K562 (cell line): ENCODE results near the gene USP32. TPM values are rescaled to one million over a fixed set of nuclear protein-coding genes. Genes with fewer than 3 reads are reported as not detected.

ENCODE experiments used
- BDP1 ChIP-seq: IDR thresholded peaks from 3 replicates; pipeline ENCODE4 v1.6.1; 2011; ENCODE audit not compliant: insufficient read length, insufficient read depth
- BHLHE40 ChIP-seq: IDR thresholded peaks from 2 replicates; pipeline ENCODE4 v1.6.1; 2011; ENCODE audit warnings: low read length, improper control_type of control experiment
- CBFB ChIP-seq: sonication (generic); formaldehyde crosslinking; IDR thresholded peaks from 2 replicates; pipeline ENCODE4 v1.4.0; 2020; ENCODE audit warnings: mild to moderate bottlenecking, missing genetic modification reagents
- CCAR2 ChIP-seq: fragments of 200-400 bp; formaldehyde crosslinking; IDR thresholded peaks from 2 replicates; pipeline ENCODE4 v1.6.1; 2017; ENCODE audit warnings: mild to moderate bottlenecking, low read depth, low read length
- CHAMP1 ChIP-seq: fragments of 450-650 bp; IDR thresholded peaks from 2 replicates; pipeline ENCODE4 v1.6.1; 2016; ENCODE audit warnings: mild to moderate bottlenecking
- ETV5 ChIP-seq: sonication (generic); formaldehyde crosslinking; IDR thresholded peaks from 2 replicates; pipeline ENCODE4 v1.4.0; 2020; ENCODE audit warnings: low read depth, mild to moderate bottlenecking, missing genetic modification reagents
- FOXK2 ChIP-seq, 2 experiments: fragments of 450-650 bp; IDR thresholded peaks in 1 of 2; conservative IDR thresholded peaks in 1 of 2; 2 replicates each; pipeline ENCODE4 v1.6.1; 2016; ENCODE audit warnings: low read depth in 2 of 2, mild to moderate bottlenecking in 1 of 2
- GMEB1 ChIP-seq: fragments of 250-450 bp; sonication (Bioruptor Pico); IDR thresholded peaks from 2 replicates; pipeline ENCODE4 v1.4.0; 2020; ENCODE audit warnings: mild to moderate bottlenecking
- KLF1 ChIP-seq: fragments of 450-650 bp; IDR thresholded peaks from 2 replicates; pipeline ENCODE4 v1.6.1; 2016; ENCODE audit warnings: missing genetic modification characterization, missing compliant biosample characterization
- KLF16 ChIP-seq: IDR thresholded peaks from 2 replicates; pipeline ENCODE4 v1.6.1; 2016; ENCODE audit warnings: antibody characterized with exemption
- MIER1 ChIP-seq: fragments of 450-650 bp; IDR thresholded peaks from 2 replicates; pipeline ENCODE4 v1.6.1; 2016; ENCODE audit warnings: antibody characterized with exemption, mild to moderate bottlenecking, low read depth
- MYBL2 ChIP-seq, 2 experiments: fragments of 450-650 bp in 1 of 2; sonication (generic) in 1 of 2; formaldehyde crosslinking in 1 of 2; IDR thresholded peaks; 2 replicates each; pipeline versions ENCODE4 v1.6.1 to v1.8.1; 2017 to 2022; ENCODE audit warnings: borderline replicate concordance in 1 of 2, inconsistent platforms in 1 of 2, low read depth in 1 of 2, mild to moderate bottlenecking in 1 of 2, missing genetic modification reagents in 1 of 2, moderate library complexity in 1 of 2
- POLR2H ChIP-seq: IDR thresholded peaks from 2 replicates; pipeline ENCODE4 v1.6.1; 2016; ENCODE audit warnings: missing genetic modification characterization, low read depth, mild to moderate bottlenecking, control low read depth, missing compliant biosample characterization, moderate library complexity
- RBM22 ChIP-seq: fragments of 200-400 bp; formaldehyde crosslinking; IDR thresholded peaks from 2 replicates; pipeline ENCODE4 v1.6.1; 2018; ENCODE audit warnings: low read length, low read depth; ENCODE audit not compliant: poor library complexity, severe bottlenecking
- SAFB2 ChIP-seq: fragments of 200-400 bp; formaldehyde crosslinking; IDR thresholded peaks from 2 replicates; pipeline ENCODE4 v1.6.1; 2018; ENCODE audit warnings: borderline replicate concordance, low read length, low read depth, moderate library complexity; ENCODE audit not compliant: severe bottlenecking
- SETDB1 ChIP-seq: IDR thresholded peaks from one replicate; pipeline ENCODE4 v1.6.1; 2012; ENCODE audit warnings: low read length, control low read depth, inconsistent platforms
- SMARCA4 ChIP-seq: fragments of 450-650 bp; IDR thresholded peaks from 2 replicates; pipeline ENCODE4 v1.6.1; 2016
- SRF ChIP-seq, 2 experiments: fragments of 250-450, 450-650 bp in 1 of 2; sonication (Bioruptor Pico) in 1 of 2; sonication (generic) in 1 of 2; formaldehyde crosslinking; IDR thresholded peaks; 2 replicates each; pipeline versions ENCODE4 v1.5.0 to v1.5.1; 2020 to 2022; ENCODE audit warnings: mild to moderate bottlenecking in 1 of 2, missing genetic modification reagents in 1 of 2
- TAF7 ChIP-seq: fragments of 450-650 bp; IDR thresholded peaks from 2 replicates; pipeline ENCODE4 v1.6.1; 2016; ENCODE audit warnings: missing genetic modification characterization, missing compliant biosample characterization
- TBL1XR1 ChIP-seq, 2 experiments: IDR thresholded peaks; 2 replicates each; pipeline ENCODE4 v1.6.1; 2012; ENCODE audit warnings: improper control_type of control experiment in 2 of 2, low read length in 2 of 2, mild to moderate bottlenecking in 1 of 2
- TGIF2 ChIP-seq: sonication (generic); formaldehyde crosslinking; IDR thresholded peaks from 2 replicates; pipeline ENCODE4 v1.8.1; 2022; ENCODE audit warnings: mild to moderate bottlenecking, missing genetic modification reagents, moderate library complexity
- polyA plus RNA-seq, 8 experiments: library from polyadenylated mRNA; depleted of rRNA in 4 of 8; stranded (reverse) in 5 of 8; unstranded in 3 of 8; fragments of >200 nt; fragmentation: Nextera tagmentation in 2 of 8; fragmentation: Illumina TruSeq in 1 of 8; extraction: Ambion mirVana in 2 of 8; extraction: Trizol in 1 of 8; gene quantifications; 2 replicates each; pipeline versions ENCODE4 v1.2.1 to v1.2.3, GENCODE V29; 2011 to 2014; ENCODE audit warnings: inconsistent platforms in 1 of 8, missing spikeins in 1 of 8
- total RNA-seq, 7 experiments: library from RNA; depleted of rRNA in 6 of 7; stranded (reverse); fragments of >200 nt in 6 of 7; fragmentation: Illumina TruSeq in 2 of 7; extraction: Trizol in 2 of 7; gene quantifications; 2 replicates each; pipeline versions ENCODE4 v1.2.1 to v1.2.3, GENCODE V29; 2011 to 2021; ENCODE audit warnings: low replicate concordance in 1 of 7
- TF ChIP-seq, protein P1 (sequence below): IDR thresholded peaks from 2 replicates; pipeline ENCODE4 v1.6.1; 2014; ENCODE audit warnings: antibody characterized with exemption
- TF ChIP-seq, protein P2 (sequence below): fragments of 450-650 bp; IDR thresholded peaks from 2 replicates; pipeline ENCODE4 v1.6.1; 2016; ENCODE audit warnings: borderline replicate concordance

USP32 gene
- total and polyA plus RNA-seq, 9 of the 15 experiments (the other 6 are each of a cell fraction or from before 2014, with no cell fraction given): 18.0 to 69.3 (median 47.1) TPM

DNA sequence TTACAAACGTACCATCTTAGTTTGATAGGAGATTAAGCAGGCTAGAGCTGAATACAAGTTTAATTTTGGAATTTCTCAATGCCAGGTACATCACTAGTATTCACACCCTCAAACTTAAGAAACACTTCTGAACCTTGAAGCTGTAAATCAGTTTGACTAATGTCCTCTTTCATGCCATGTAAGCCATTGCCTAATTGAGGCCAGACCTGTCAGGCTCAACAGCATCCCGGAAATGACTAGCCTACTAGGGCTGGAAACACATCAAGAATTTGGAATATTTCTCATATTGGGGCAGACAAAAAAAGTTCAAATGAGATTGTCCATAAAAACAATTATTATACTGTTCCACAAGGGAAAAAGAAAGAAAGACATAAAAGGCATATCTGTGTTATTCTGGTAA, 1.7 kb downstream of the USP32 start (continued):
- TF ChIP-seq POLR2H: no peak
- no peak for TF ChIP-seq GMEB1
- TF ChIP-seq, protein P1, sequence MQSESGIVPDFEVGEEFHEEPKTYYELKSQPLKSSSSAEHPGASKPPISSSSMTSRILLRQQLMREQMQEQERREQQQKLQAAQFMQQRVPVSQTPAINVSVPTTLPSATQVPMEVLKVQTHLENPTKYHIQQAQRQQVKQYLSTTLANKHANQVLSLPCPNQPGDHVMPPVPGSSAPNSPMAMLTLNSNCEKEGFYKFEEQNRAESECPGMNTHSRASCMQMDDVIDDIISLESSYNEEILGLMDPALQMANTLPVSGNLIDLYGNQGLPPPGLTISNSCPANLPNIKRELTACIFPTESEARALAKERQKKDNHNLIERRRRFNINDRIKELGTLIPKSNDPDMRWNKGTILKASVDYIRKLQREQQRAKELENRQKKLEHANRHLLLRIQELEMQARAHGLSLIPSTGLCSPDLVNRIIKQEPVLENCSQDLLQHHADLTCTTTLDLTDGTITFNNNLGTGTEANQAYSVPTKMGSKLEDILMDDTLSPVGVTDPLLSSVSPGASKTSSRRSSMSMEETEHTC: no peak
- TF ChIP-seq BDP1: no peak
- no peak for TF ChIP-seq CCAR2
- TF ChIP-seq FOXK2 (conservative IDR thresholded peaks at IDR 0.05 in 1 of 2, IDR thresholded peaks at IDR 0.05 in 1 of 2; ENCODE audit: low read depth in 2 of 2): no peak
- TF ChIP-seq SMARCA4: 0 out of 2 replicates have a peak, but pooled peaks have one; percentile 9
- no peak for TF ChIP-seq SAFB2
- TF ChIP-seq MYBL2 (IDR thresholded peaks at IDR 0.05; ENCODE audit: low read depth): no peak
- no peak for TF ChIP-seq MYBL2 (CRISPR knock-in tag; IDR thresholded peaks at IDR 0.05; ENCODE audit: borderline replicate concordance)
- no peak for TF ChIP-seq SETDB1
- no peak for TF ChIP-seq CBFB (CRISPR knock-in tag)
- TF ChIP-seq TAF7: no peak
- no peak for TF ChIP-seq KLF1 (tag)
- no peak for TF ChIP-seq BHLHE40
- TF ChIP-seq RBM22: no peak
- TF ChIP-seq, protein P2, sequence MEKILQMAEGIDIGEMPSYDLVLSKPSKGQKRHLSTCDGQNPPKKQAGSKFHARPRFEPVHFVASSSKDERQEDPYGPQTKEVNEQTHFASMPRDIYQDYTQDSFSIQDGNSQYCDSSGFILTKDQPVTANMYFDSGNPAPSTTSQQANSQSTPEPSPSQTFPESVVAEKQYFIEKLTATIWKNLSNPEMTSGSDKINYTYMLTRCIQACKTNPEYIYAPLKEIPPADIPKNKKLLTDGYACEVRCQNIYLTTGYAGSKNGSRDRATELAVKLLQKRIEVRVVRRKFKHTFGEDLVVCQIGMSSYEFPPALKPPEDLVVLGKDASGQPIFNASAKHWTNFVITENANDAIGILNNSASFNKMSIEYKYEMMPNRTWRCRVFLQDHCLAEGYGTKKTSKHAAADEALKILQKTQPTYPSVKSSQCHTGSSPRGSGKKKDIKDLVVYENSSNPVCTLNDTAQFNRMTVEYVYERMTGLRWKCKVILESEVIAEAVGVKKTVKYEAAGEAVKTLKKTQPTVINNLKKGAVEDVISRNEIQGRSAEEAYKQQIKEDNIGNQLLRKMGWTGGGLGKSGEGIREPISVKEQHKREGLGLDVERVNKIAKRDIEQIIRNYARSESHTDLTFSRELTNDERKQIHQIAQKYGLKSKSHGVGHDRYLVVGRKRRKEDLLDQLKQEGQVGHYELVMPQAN: no peak
- no peak for TF ChIP-seq KLF16
- TF ChIP-seq CHAMP1: no peak
- TF ChIP-seq TGIF2 (CRISPR knock-in tag): no peak
- TF ChIP-seq ETV5 (CRISPR knock-in tag): no peak
- peak in 1 of 2 experiments; percentile 33; a peak in 1 of 4 replicates for TF ChIP-seq SRF (CRISPR knock-in tag; IDR thresholded peaks at IDR 0.05)
- TF ChIP-seq MIER1: no peak
- TF ChIP-seq TBL1XR1 (IDR thresholded peaks at IDR 0.05; ENCODE audit: low read length in 2 of 2): no peak
